Ramos (cell line): ENCODE data around the gene TOR1A.

Source experiments
- in situ Hi-C: fragments of 300-500 bp; cut with MboI; formaldehyde crosslinking; loops from one replicate; pipeline ENCODE4 v1.14.3; 2022; ENCODE audit warnings: low sequenced_read_pairs; ENCODE audit not compliant: unreplicated experiment

The TOR1A gene

DNA sequence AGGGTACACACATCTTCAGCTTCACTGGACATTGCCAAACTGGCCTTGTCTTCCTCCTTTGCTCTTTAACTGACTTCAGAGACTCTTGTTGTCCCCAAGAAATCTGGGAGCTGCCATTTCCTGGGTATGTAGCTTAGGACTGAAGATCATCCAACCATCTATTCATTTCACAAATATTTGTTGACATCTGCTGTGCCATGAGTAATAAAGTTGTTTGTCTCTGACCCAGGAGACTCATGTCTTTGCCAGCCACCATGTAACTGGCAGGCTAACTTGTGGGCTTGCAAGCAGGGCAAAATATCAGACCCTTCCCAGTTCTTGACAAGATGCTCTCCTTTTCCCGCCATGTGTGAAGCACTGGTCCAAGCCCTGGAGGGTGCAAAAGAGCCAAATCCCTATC, 38.1 kb downstream of the TOR1A start:
- in situ Hi-C loops, result loop anchor here (10.0 to 25.0 kb wide), 2 partner anchors 131 to 649 kb away; no protein-coding TSS in a partner anchor

DNA sequence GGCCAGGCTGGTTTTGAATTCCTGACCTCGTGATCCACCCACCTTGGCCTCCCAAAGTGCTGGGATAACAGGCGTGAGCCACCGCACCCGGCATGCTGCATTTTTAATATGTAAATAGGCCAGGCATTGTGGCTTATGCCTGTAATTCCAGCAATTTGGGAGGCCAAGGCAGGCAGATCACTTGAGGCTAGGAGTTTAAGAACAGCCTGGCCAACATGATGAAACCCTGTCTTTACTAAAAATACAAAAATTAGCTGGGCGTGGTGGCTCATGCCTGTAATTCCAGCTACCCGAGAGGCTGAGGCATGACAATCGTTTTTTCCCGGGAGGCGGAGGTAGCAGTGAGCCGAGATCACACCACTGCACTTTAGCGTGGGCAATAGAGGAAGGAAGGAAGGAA, 39.0 kb downstream of the TOR1A start:
- in situ Hi-C loops, result loop anchor here (5.0 to 25.0 kb wide), 3 partner anchors 48 to 648 kb away; no protein-coding TSS in a partner anchor

DNA sequence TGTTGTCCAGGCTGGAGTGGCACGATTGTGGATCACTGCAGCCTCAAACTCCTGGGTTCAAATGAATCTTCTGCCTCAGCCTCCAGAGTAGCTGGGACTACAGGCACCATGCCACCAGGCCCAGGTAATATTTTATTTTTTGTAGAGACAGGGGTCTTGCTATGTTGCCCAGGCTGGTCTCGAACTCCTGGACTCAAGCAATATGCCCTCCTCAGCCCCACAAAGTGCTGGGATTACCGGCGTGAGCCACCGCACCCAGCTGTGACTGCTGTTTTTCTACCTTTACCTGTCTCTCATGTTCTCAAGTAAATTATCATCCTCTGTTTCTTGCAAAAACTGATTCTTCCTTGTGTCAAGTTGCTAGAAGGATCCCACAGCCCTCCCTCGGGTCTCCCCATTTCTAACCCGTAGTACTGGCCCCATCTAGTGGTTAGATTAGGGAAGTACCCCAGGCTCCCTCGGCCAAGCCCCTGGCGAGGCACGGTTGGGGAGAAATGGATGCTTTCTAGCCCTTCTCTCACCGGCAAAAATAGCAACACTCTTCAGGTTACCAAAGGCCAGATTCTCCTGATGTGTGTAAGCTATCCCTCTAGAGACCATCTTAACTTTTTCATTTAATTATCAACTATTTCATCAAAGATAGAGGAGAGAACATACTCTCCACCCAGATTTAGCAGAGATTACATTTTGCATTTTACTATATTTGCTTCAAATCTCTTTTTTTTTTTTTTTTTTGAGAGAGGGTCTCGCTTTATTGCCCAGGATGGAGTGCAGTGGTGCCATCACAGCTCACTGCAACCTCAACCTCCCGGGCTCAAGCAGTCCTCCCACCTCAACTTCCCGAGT, 40.2 kb downstream of the TOR1A start:
- in situ Hi-C loops, result loop anchor here (5.0 to 25.0 kb wide), 3 partner anchors 46 to 646 kb away; no protein-coding TSS in a partner anchor

DNA sequence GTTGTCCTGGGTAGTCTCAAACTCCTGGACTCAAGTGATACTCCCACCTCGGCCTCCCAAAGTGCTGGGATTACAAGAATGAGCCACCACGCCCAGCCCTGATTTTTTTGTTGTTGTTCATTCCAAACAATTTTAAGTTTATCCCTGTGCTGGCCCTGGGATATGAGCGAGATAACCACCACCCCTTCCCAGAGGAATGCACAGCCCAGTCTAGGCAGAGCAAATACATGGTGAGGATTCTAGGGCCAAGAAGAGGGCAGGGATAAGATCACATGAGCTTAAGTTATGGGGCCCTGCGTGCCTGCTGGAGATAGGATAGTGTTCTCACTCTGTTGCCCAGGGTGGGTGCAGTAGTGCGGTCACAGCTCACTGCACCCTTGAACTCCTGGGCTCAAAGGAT, 42.0 kb downstream of the TOR1A start:
- in situ Hi-C loops, result loop anchor here (5.0 to 25.0 kb wide), 3 partner anchors 45 to 645 kb away; no protein-coding TSS in a partner anchor

DNA sequence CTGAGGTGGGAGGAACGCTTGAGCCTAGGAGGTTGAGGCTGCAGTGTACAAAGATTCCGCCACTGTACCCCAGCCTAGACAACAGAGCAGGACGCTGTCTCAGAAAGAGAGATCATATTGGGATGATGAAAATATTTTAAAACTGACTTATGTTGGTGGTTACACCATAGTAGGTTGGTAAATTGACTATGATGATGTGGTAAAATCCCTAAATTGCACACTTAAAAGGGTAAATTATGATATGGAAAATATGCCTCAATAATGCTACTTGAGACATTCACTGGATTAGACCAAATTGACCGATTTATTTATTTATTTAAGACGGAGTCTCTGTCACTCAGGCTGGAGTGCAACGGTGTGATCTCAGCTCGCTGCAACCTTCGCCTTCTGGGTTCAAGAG, 42.8 kb downstream of the TOR1A start:
- in situ Hi-C loops, result loop anchor here (5.0 to 25.0 kb wide), 3 partner anchors 44 to 644 kb away; no protein-coding TSS in a partner anchor

DNA sequence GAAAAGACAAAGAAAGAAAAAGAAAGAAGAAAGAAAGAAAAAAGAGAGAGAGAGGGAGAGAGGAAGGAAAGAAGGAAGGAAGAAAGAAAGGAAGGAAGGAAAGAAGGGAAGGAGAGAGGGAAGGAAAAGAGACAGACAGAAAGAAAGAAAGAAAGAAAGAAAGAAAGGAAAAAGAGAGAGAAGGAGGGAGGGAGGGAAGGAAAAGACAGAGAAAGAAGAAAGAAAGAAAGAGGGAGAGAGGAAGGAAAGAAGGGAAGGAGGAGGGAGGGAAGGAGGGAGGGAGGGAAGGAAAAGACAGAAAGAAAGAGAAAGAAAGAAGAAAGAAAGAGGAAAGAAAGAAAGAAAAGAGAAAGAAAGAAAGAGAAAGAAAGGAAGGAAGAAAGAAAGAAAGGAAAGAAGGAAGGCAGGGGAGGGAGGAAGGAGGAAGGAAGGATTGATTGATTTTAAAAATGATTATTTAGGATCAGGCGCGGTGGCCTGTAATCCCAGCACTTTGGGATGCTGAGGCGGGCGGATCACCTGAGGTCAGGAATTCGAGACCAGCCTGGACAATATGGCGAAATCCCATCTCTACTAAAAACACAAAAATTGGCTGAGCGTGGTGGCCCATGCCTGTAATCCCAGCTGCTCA, 44.3 kb downstream of the TOR1A start:
- in situ Hi-C loops, result loop anchor here (5.0 to 25.0 kb wide), 3 partner anchors 42 to 642 kb away; no protein-coding TSS in a partner anchor

DNA sequence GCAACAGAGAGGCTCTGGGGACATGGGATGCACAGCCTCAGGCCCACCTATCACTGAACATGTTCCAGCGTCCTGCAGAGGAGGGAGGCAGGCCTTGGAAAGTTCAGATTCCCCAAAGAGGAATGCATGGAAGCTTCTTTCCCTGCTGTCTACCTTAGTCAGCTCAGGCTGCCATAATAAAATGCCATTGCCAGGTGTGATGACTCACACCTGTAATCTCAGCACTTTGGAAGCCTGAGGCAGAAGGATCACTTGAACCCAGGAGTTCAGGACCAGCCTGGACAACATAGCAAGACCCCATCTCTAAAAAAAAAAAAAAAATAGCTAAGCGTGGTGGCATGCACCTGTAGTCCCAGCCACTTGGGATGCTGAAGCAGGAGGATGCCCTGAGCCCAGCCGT, 45.5 kb downstream of the TOR1A start:
- in situ Hi-C loops, result loop anchor here (25.0 kb wide), 1 partner anchor 641 kb away; no protein-coding TSS in a partner anchor

DNA sequence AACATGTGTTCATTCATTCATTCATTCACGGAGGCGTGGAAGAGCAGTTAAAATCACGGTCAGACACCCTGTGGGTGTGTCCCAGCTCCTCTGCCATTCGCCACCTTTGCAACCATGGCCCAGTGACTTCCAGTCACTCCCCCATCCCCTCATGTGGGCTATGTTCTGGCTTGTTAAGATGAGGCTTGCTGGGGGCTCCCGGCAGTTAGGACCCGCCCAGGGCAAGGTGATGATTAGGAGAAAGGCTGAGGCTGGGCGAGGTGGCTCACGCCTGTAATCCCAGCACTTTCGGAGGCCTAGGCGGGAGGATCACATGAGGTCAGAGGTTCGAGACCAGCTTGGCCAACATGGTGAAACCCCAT, 46.2 kb downstream of the TOR1A start:
- in situ Hi-C loops, result loop anchor here (25.0 kb wide), 1 partner anchor 640 kb away; no protein-coding TSS in a partner anchor

DNA sequence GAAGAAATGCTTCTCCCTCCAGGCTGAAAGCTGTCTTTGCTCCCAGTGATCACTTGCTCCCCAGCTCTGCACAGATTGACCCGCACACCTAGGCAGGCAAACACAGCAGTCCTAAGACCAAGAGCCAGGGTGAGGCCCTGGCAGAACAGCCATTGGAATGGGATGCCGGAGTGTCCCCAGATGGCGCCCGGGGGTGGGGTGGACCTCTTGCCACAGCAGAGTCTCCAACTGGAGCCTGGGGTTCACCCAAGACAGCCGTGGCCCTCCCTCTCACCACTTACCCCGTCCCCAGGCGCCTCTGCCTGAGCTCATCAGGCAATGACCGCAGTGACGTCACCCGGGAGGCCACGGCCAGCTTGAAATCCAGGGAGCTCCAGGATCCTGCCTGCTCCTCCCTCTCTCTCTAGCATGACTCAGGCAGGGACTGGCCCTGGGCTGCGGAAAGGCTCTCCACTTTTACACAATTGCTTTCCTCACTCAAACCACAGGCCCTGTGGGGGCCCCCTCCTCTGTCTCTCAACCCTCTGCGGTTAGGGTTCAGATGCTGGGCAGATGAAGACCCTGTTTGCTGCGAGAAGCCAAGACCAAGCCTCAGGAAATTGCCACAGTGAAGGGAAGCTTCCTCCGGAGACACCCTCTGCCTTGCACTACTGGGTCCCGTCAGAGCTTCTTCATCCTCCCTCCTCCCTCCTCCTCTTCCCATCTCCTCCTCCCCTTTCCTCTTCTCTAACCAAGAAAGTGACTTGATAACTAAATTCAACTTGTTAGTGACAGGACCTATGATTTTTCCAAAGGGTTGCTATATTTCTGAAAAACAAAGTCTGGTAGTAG, 46.8 kb downstream of the TOR1A start:
- in situ Hi-C loops, result loop anchor here (25.0 kb wide), 1 partner anchor 640 kb away; no protein-coding TSS in a partner anchor

DNA sequence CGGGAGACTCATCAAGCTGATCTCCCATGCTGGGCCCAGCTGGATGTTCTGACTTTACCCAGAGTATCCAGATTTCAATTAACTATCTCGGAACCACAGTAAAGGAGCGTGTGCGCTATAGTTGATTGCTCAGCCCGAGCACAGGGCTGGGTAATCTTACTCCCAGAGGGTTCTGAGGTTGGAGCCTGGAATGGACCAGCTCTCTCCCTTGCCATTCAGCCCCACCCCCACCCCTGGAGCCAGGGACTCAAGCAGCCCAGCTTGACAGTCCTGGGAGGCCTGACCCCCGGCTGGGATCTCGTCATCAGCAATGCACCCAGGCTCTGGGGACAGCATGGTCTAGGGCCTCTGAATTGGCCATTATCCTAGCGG, 47.4 kb downstream of the TOR1A start:
- in situ Hi-C loops, result loop anchor here (25.0 kb wide), 1 partner anchor 639 kb away; no protein-coding TSS in a partner anchor

DNA sequence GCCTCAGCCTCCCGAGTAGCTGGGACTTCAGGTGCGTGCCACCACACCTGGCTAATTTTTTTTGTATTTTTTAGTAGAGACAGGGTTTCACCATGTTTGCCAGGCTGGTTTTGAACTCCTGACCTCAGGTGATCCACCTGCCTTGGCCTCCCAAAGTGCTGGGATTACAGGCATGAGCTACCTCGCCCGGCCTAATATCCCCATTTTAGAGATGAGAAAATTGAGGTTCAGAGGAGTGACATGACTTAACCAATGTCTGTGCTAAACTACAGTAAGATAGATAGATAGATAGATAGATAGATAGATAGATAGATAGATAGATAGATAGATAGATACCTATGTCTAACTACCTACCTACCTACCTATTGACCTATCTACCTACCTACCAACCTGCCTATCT, 47.8 kb downstream of the TOR1A start:
- in situ Hi-C loops, result loop anchor here (25.0 kb wide), 1 partner anchor 639 kb away; no protein-coding TSS in a partner anchor

DNA sequence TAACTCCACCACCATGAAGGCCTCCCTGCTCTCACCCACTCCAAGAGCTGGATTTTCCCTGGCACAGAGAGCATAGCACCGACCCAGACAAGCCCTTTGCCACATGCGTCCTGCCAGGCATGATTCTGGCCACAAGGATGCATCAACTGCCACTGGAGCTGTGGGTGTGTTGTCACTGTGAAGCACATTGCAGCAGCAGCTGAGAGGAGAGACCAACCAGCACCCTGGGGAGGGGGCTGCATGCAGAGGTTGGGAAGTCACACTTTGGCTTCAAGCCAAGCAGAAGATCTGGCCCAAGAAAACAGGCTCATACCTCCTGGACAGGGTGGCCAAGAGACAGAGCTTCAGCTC, 48.5 kb downstream of the TOR1A start:
- in situ Hi-C loops, result loop anchor here (25.0 kb wide), 1 partner anchor 638 kb away; no protein-coding TSS in a partner anchor

DNA sequence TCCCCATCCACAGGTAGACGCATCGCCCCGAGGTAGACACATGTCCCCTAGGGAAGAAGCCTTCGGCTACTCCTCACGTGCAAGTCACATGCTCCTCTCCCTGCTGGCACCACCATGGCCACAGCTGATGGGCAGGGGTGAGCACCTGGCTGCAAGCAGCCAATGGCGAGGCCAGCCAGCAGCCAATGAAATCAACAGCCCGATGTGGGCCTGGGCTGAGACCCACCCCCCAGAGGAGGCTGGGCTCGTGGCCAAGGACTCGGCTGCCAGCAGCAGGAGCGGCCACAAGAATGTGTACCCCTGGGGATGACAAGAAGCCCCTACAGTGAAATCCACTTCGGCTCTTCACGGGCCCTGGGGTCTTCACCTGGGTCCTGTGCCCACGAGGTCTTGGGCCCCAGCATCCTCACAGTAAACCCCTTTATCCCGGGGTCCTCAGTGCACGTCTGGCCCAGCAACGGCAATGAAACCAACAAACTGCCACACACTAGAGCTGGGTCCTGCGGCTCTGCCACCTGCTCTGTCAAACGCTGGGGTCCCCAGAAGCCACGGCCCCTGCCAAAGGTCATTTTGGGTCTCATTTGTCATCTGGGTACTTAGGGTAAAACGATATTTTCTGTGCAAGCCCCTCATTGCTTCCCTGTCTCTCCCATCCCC, 49.0 kb downstream of the TOR1A start:
- in situ Hi-C loops, result loop anchor here (25.0 kb wide), 1 partner anchor 638 kb away; no protein-coding TSS in a partner anchor

DNA sequence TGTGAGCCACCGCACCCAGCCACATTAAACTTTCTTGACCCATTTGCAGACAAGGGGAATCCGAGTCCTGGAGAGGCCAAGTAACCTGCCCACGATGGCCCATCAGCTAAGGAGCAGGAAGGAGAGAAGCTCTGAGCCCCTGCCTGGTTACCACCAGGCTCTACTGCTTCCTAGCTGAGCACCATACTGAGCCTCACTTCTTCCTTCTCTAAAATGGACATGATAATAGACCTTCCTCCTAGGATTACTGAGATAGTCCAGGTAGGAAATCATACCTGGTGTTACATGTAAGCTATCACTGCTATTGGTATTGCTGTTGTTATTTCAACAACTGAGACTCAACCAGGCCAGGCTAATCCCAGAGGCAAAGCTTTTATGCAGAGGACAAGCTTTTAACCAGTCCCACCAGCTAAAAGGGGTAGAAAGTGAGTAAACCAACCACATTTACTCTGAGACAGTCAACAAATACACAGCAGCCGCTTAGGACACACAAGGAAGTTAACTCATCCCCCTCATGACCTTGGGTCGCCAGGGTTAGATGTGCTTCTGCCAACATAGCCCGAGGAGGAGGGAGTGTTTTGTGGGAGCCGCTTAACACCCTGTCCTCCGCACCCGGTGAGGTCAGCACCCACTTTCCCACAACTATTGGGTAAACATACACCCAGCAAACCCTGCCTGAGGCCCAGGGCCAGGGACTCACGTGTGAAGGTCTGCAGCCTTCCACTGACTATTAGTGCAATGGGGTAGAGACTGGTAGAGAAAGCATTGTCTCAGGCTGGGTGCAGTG, 50.5 kb downstream of the TOR1A start:
- in situ Hi-C loops, result no loop called here

DNA sequence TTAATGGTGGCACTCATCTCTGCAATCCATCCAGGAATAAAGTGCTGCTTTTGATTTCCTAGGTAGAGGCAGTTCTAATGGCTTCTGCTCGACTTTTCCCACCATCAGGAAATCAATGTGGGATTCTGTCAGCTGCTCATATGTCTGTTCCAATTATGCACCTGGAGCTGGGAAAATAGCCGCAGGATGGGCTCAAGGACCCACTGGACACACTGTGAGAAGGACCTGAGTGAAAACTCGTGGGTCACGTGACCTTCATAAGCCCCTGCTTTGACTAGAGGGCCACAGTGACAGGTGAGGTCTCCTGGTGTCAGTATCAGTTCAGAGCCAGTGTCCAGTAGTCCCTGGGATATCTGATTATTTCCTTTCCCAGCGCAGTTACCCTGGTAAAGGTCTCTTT, 53.2 kb downstream of the TOR1A start:
- in situ Hi-C loops, result no loop called here

DNA sequence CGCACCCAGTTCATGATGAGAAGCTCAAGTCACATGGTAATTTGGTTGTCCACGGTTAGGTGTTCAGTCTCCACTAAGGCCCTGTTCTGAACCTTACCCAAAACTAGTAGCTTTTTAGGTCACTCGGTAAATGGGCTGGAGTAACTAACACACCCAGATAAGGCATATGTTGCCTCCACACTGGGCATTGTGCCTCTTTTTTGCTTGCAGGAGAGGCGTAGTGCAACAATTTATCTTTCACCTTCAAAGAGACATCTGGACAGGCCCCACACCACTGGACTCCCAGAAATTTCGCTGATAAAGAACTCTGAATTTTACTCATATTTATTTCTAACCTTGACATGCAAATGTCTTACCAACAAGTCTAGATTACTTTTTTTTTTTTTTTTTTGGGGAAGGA, 54.3 kb downstream of the TOR1A start:
- in situ Hi-C loops, result no loop called here

DNA sequence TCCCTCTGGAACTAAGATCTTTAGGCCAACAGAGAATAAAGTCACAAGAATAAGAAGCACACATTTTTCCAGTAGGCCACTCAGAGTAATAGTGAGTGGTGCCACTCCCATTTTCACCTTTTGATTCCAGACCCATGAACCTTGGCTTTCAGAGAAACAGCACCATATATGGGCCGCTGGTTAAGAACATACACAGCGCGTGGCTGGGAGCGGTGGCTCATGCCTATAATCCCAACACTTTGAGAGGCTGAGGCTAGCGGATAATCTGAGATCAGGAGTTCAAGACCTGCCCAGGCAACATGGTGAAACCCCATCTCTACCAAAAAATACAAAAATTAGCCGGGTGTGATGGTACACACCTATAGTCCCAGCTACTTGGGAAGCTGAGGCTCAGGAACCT, 55.5 kb downstream of the TOR1A start:
- in situ Hi-C loops, result no loop called here

DNA sequence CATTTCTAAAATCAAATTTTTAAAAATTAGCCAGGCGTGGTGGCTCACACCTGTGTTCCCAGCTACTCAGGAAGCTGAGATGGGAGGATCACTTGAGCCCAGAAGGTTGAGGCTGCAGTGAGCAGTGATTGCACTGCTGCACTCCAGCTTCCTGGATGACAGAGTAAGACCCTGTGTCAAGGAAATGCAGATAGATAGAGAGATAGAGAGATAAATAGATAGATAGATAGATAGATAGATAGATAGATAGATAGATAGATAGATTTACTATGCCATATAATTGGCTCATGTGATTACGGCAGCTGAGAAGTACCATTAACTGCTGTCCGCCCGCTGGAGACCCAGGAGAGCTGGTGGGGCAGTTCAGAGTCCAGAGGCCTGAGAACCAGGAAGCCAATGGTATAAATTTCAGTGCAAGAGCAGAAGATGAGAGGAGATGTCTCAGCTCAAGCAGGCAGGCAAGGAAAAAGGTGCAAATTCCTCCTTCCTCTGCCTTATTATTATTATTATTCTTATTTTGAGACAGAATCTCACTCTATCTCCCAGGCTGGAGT, 58.1 kb downstream of the TOR1A start:
- in situ Hi-C loops, result no loop called here
